ENCODE measurements around the gene MROH7. TPM values are rescaled to one million over a fixed set of nuclear protein-coding genes. Genes with fewer than 3 reads are reported as not detected.

MROH7 gene
- total and polyA plus RNA-seq, 4 donors: 0.21 to 3.4 (median 1.9) TPM

- 93 to 95% methylated on average over 22 of the region's 22 CpGs for WGBS, 2 donors
These were observed 112.5 kb downstream of the MROH7 start for GRCh38 chr1:54754045-54754444.

GRCh38 chr1:54754486-54755285, 113.1 kb downstream of the MROH7 start:
- H3K9ac ChIP-seq (ENCODE audit: insufficient read depth in 1 of 2, low read length in 2 of 2): no peak overlapping the region
- no peak overlapping the region for H3K27ac ChIP-seq (ENCODE audit: low read depth in 1 of 2, low read length in 1 of 2)
- 94 to 96% methylated on average over 25 of the region's 25 CpGs for whole genome bisulfite sequencing, 2 donors
- ATAC-seq (ENCODE audit: insufficient read depth, low FRiP score) (no peak), DNase-seq (no peak)
- peaks cover 0 to 12% (median 10%) of the 10 kb centered on the region in 4 donors for H3K36me3 ChIP-seq (ENCODE audit: control insufficient read depth in 4 of 4, insufficient read depth in 4 of 4, low read length in 4 of 4)
- no peak for TF ChIP-seq CTCF (IDR thresholded peaks at IDR 0.05; ENCODE audit: control extremely low read depth, extremely low read depth)
- H3K4me3 ChIP-seq: no peak overlapping the region
- H3K27me3 ChIP-seq (ENCODE audit: control insufficient read depth in 3 of 3, insufficient read depth in 3 of 3, low read length in 2 of 3): no peaks in the 10 kb centered on the region
- no peaks in the 10 kb centered on the region for H3K4me1 ChIP-seq (ENCODE audit: control insufficient read depth in 5 of 5, insufficient read depth in 5 of 5, low read length in 5 of 5)
- no peaks in the 10 kb centered on the region for H3K9me3 ChIP-seq (ENCODE audit: control insufficient read depth in 4 of 4, insufficient read depth in 3 of 4, low read length in 3 of 4)

More at GRCh38 chr1:54754045-54754444, 112.5 kb downstream of the MROH7 start:
- no peak for TF ChIP-seq CTCF (IDR thresholded peaks at IDR 0.05; ENCODE audit: control extremely low read depth, extremely low read depth)
- no peaks in the 10 kb centered on the region for H3K27me3 ChIP-seq (ENCODE audit: control insufficient read depth in 3 of 3, insufficient read depth in 3 of 3, low read length in 2 of 3)
- ATAC-seq (ENCODE audit: insufficient read depth, low FRiP score): no peak
- no peak overlapping the region for H3K4me3 ChIP-seq
- no peak overlapping the region for H3K27ac ChIP-seq (ENCODE audit: low read depth in 1 of 2, low read length in 1 of 2)
- no peaks in the 10 kb centered on the region for H3K9me3 ChIP-seq (ENCODE audit: control insufficient read depth in 4 of 4, insufficient read depth in 3 of 4, low read length in 3 of 4)
- no peak overlapping the region for H3K9ac ChIP-seq (ENCODE audit: insufficient read depth in 1 of 2, low read length in 2 of 2)
- no peaks in the 10 kb centered on the region for H3K4me1 ChIP-seq (ENCODE audit: control insufficient read depth in 5 of 5, insufficient read depth in 5 of 5, low read length in 5 of 5)
- DNase-seq: no peak
- peaks cover 0 to 12% (median 10%) of the 10 kb centered on the region in 4 donors for H3K36me3 ChIP-seq (ENCODE audit: control insufficient read depth in 4 of 4, insufficient read depth in 4 of 4, low read length in 4 of 4)

GRCh38 chr1:54757833-54758232, 116.2 kb downstream of the MROH7 start:
- peaks cover 0 to 12% (median 10%) of the 10 kb centered on the region in 4 donors for H3K36me3 ChIP-seq (ENCODE audit: control insufficient read depth in 4 of 4, insufficient read depth in 4 of 4, low read length in 4 of 4)

More at GRCh38 chr1:54757833-54758232, 116.2 kb downstream of the MROH7 start:
- Histone ChIP-seq H3K27me3 (ENCODE audit: control insufficient read depth in 3 of 3, insufficient read depth in 3 of 3, low read length in 2 of 3) (no peaks in the 10 kb centered on the region), H3K27ac (ENCODE audit: low read depth in 1 of 2, low read length in 1 of 2) (no peak overlapping the region), H3K9ac (ENCODE audit: insufficient read depth in 1 of 2, low read length in 2 of 2) (no peak overlapping the region), H3K4me3 (no peak overlapping the region), H3K4me1 (ENCODE audit: control insufficient read depth in 5 of 5, insufficient read depth in 5 of 5, low read length in 5 of 5) (no peaks in the 10 kb centered on the region), H3K9me3 (ENCODE audit: control insufficient read depth in 4 of 4, insufficient read depth in 3 of 4, low read length in 3 of 4) (no peaks in the 10 kb centered on the region)
- no peak for TF ChIP-seq CTCF (IDR thresholded peaks at IDR 0.05; ENCODE audit: control extremely low read depth, extremely low read depth)
- DNase-seq: no peak
- no peak for ATAC-seq (ENCODE audit: insufficient read depth, low FRiP score)
- WGBS, 2 donors: 95 to 97% methylated on average over 9 of the region's 9 CpGs
